GM13976 (cell line): ENCODE data around the gene NLRC5.

Experiments used
- DNase-seq: peaks from one replicate; pipeline ENCODE4 v3.0.0; 2012; ENCODE audit warnings: low spot score
- in situ Hi-C: fragments of 300-500 bp; cut with MboI; formaldehyde crosslinking; loops from one replicate; pipeline ENCODE4 v1.12.0; 2022; ENCODE audit warnings: low sequenced_read_pairs, mixed read lengths, inconsistent platforms; ENCODE audit not compliant: unreplicated experiment
- TF ChIP-seq, protein P1 (sequence below): IDR thresholded peaks from 2 replicates; pipeline ENCODE4 v1.5.1; 2012; ENCODE audit warnings: borderline replicate concordance, mild to moderate bottlenecking; ENCODE audit not compliant: insufficient read depth; ENCODE audit errors: extremely low read depth, missing control alignments, control extremely low read depth

The NLRC5 gene

DNA sequence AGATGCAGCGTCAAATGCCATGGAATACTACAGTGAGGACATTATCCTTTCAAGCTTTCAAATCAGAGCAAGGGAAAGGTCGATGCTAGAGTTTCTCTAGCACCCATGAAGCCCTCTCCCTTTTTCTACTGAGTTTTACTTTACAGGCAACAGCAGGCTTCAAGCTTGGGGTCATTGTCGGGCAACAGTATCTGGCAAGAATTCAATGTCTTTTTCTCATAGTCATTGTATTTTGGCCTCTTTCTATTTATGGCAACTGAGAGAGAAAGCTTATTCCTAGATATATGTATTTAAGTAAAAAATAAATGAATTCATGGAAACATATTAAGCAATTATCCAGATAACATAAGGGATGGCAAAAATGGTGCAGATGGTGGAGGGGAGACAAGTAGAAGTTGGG is 28.0 kb upstream of the NLRC5 start:
- no peak for DNase-seq
- in situ Hi-C loops: loop anchor here (10.0 kb wide), 1 partner anchor 83 kb away; no protein-coding TSS in a partner anchor
- TF ChIP-seq, protein P1, sequence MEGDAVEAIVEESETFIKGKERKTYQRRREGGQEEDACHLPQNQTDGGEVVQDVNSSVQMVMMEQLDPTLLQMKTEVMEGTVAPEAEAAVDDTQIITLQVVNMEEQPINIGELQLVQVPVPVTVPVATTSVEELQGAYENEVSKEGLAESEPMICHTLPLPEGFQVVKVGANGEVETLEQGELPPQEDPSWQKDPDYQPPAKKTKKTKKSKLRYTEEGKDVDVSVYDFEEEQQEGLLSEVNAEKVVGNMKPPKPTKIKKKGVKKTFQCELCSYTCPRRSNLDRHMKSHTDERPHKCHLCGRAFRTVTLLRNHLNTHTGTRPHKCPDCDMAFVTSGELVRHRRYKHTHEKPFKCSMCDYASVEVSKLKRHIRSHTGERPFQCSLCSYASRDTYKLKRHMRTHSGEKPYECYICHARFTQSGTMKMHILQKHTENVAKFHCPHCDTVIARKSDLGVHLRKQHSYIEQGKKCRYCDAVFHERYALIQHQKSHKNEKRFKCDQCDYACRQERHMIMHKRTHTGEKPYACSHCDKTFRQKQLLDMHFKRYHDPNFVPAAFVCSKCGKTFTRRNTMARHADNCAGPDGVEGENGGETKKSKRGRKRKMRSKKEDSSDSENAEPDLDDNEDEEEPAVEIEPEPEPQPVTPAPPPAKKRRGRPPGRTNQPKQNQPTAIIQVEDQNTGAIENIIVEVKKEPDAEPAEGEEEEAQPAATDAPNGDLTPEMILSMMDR: no peak

DNA sequence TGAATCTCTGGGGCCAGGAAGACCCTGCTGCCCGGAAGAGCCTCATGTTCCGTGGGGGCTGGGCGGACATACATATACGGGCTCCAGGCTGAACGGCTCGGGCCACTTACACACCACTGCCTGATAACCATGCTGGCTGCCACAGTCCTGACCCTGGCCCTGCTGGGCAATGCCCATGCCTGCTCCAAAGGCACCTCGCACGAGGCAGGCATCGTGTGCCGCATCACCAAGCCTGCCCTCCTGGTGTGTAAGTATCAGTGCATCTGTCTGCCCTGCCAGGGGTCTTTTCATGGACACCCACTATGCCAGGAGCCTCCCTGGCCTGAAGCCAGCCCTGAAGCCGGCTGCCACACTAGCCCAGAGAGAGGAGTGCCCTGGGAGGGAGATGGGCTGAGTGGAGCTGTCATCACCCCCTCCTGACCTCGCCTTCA is 27.5 kb upstream of the NLRC5 start, which contains the start of gene CETP:
Gene CETP, plus strand, starts transcription at position 100 of the 431 bp plus-strand sequence. Its CDS starts 30 bp downstream, at position 130.
- in situ Hi-C loops: loop anchor here (10.0 kb wide), 1 partner anchor 83 kb away; no protein-coding TSS in a partner anchor

DNA sequence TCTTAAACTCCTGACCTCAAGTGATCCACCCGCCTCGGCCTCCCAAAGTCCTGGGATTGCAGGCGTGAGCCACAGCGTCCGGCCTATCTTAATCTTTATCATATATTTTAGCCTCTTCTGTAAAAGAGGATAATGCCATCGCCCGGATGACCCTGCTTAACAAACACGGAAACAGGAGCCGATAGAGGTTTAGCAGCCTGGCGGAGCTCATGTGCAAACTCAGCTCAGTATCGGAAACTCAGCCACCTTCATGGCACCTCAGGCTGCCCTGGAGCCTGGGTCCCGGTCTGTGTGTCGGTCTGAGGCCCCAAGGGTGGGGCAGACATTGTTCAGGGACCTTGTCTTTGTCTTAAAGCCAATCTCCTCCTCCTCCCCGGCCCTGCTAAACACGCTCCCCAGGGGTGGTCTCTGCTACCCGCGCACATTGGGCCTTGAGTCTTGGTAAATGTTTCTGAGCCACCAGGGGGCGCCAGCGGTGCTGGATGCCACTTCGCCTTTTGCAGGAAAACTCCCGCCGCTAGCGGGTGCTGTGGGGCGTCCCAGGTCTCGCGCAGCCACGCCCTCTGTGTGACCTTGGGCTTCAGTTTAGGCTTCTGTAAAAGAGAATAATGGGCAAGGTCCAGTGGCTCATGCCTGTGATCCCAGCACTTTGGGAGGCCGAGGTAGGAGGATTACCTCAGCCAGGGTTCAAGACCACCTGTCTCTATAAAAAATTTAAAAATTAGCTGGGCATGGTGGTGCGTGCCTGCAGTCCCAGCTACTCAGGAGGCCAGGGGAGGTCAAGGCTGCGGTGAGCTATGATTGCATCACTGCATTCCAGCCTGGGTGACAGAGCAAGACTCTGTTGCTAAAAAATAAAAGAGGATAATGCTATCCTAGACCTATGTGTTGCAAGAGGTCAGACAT is 24.9 kb upstream of the NLRC5 start:
- peak; percentile 90 for DNase-seq
- in situ Hi-C loops: loop anchor here (10.0 kb wide), 1 partner anchor 80 kb away; no protein-coding TSS in a partner anchor
- TF ChIP-seq, protein P1: peak; percentile 96

More for the DNA sequence above, 27.5 kb upstream of the NLRC5 start, which contains the start of gene CETP:
- no peak for DNase-seq
- TF ChIP-seq, protein P1: no peak

DNA sequence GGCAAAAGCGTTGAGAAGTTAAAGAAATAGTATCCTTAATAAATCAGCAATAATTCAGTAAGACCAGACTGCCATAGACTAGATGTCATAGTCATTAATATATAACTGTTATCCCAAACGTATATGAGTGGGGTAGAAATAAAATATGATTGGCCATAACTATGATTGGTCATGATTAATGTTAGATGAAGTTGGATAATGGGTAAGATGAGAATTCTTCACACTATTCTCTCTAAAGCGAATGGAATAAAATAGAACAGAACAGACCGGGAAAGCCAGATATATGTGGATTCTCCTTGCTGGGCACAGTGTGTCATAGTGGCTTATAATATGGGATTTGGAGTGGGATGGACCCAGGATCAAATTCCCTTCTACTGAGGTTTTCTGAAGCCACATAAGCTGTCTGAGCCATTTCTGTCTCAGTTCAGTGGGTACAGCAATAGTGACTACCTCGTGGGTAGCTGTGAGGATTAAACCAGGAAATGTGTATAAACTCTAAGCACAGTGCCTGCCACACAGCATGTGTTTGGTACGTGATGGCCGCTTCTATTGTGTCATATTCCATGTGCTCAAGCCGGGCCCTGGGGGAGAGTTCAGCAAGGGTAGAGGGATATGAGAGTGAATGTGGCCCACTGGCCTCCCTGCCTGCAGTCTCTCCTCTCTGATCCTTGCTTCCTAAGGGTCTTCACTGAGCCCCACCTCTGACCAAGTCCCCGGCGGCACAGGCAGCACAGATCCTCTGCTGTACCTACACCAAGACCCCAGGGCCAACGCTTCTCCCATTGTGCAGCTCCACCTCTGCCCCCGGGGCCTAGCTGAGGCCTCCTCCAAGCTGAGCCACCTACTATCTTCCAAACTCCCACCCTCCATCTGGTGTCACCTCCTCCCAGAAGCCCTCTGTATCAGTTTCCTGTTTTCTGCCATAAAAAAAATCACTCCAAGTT is 23.9 kb upstream of the NLRC5 start:
- no peak for DNase-seq
- TF ChIP-seq, protein P1: no peak
- in situ Hi-C loops: loop anchor here (10.0 kb wide), 1 partner anchor 79 kb away; no protein-coding TSS in a partner anchor

DNA sequence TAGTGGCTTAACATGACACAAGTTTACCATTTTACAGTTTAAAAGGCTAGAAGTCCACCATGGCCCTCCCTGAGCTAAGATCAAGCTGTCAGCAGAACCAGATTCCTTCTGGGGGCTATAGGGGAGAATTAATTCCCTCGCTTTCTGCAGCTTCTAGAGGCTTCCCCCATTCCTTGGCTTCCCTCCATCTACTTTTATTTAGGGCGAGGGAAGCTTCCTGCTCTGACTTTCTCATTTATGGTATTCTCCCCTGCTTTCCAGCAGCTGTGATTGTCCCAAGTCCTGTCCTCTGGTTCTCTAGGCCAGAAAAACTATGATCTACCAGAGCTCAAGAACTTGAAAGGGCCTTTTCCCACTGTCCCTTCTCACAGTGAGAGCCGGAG is 23.3 kb upstream of the NLRC5 start:
- TF ChIP-seq, protein P1: no peak
- DNase-seq: no peak
- in situ Hi-C loops: loop anchor here (10.0 kb wide), 1 partner anchor 79 kb away; no protein-coding TSS in a partner anchor

DNA sequence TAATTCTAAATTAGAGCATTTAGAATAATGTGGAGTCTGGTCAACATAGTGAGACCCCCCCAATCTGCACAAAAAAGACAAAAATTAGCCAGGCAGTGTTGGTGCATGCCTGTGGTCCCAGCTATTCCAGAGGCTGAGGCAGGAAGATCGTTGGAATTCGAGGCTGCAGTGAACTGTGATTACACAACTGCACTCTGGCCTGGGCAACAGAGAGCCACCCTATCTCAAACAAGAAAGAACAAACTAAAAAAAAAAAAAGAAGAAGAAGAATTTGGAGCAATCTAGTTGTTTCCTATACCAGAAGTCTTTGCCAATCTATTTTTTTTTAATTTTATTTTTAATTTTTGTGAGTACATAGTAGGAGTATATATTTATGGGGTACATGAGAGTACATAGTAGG is 21.6 kb upstream of the NLRC5 start:
- TF ChIP-seq, protein P1: no peak
- in situ Hi-C loops: loop anchor here (10.0 kb wide), 1 partner anchor 77 kb away; no protein-coding TSS in a partner anchor

More for the DNA sequence above, 21.6 kb upstream of the NLRC5 start:
- DNase-seq: no peak
